OCI-LY1 (cell line): Measurements from ENCODE around the gene CDH13.

Source experiments
- CTCF ChIP-seq: fragments of 200-600 bp; sonication (generic), shearing (Covaris generic); IDR thresholded peaks from 2 replicates; pipeline ENCODE4 v1.5.1; 2017; ENCODE audit warnings: mild to moderate bottlenecking, antibody characterized with exemption, low read length, moderate library complexity, mixed read lengths
- EZH2 ChIP-seq: fragments of 200-600 bp; sonication (generic), shearing (Covaris generic); IDR thresholded peaks from 2 replicates; pipeline ENCODE4 v1.8.0; 2017; ENCODE audit warnings: borderline replicate concordance, mixed run types, mild to moderate bottlenecking, antibody characterized with exemption, low read length, moderate library complexity, mixed read lengths

GRCh38 chr16:83516931-83517330 lies 890.2 kb downstream of the CDH13 start:
- no peak for TF ChIP-seq CTCF
- TF ChIP-seq EZH2: no peak
